Large intestine (tissue), 3 donors: ENCODE data around the gene MPP2. TPM values are rescaled to one million over a fixed set of nuclear protein-coding genes. Genes with fewer than 3 reads are reported as not detected.
"Not testable (repeated sequence)": the region's sequence is repeated elsewhere in the genome, so short reads cannot be mapped to it uniquely, and the experiment has no call there.

Experiments
- DNase-seq, 2 donors: peaks; one replicate each; pipeline versions ENCODE4 v3.0.0 to v3.0.0-alpha.2; 2013
- H3K27ac ChIP-seq: one replicate; pipeline ENCODE4 v1.5.1; 2013; ENCODE audit warnings: low read length
- H3K27me3 ChIP-seq: 2 replicates; pipeline ENCODE4 v1.6.1; 2013; ENCODE audit warnings: low read length; ENCODE audit not compliant: control insufficient read depth, insufficient read depth
- H3K36me3 ChIP-seq: 2 replicates; pipeline ENCODE4 v1.6.1; 2013; ENCODE audit warnings: low read length; ENCODE audit not compliant: control insufficient read depth, insufficient read depth
- H3K4me1 ChIP-seq: one replicate; pipeline ENCODE4 v1.6.1; 2013; ENCODE audit warnings: low read length; ENCODE audit not compliant: control insufficient read depth, insufficient read depth
- H3K4me3 ChIP-seq: one replicate; pipeline ENCODE4 v1.5.1; 2013; ENCODE audit warnings: low read length
- H3K9me3 ChIP-seq: one replicate; pipeline ENCODE4 v1.6.1; 2013; ENCODE audit warnings: mild to moderate bottlenecking, low read depth, low read length, moderate library complexity; ENCODE audit not compliant: control insufficient read depth
- WGBS: methylation state at CpG from one replicate; pipeline ENCODE4 v1.1.5; 2013; ENCODE audit warnings: low lambda C conversion rate; ENCODE audit not compliant: insufficient coverage; 5-methylcytosine and 5-hydroxymethylcytosine counted together
- polyA plus RNA-seq: library from polyadenylated mRNA; unstranded; fragments of 120-200 nt; gene quantifications from one replicate; pipeline ENCODE4 v1.2.1, GENCODE V29; 2013

Gene MPP2
- polyA plus RNA-seq, 1 donor = 3.4 TPM

DNA sequence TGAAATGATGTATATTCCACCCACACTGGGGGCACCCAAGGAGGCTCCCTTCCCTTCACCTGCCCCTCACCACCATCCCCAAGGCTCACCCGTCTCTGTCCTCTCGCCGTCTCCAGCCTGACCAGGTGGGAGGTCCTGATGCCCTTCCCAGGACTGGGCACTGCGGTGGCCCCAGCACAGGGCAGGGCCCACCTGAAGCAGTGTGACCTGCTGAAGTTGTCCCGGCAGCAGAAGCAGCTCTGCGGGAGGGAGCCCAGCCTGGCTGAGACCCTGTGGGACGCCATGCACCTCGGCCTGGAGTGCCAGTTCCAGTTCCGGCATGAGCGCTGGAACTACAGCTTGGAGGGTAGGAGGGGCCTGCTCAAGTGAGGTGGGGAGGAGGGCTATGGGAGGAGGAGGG lies 25.0 kb upstream of the MPP2 start:
- Histone ChIP-seq H3K9me3 (no peaks in the 10 kb centered on the region), H3K4me1 (peaks cover 36% of the 10 kb centered on the region), H3K27me3 (no peaks in the 10 kb centered on the region), H3K4me3 (no peak overlapping the region), H3K27ac (no peak overlapping the region), H3K36me3 (no peaks in the 10 kb centered on the region)
- no CpG with 5 or more reads among the region's 10 CpGs for WGBS
- no peak for DNase-seq

GRCh38 chr17:43931062-43931571 lies 23.8 kb upstream of the MPP2 start:
- Histone ChIP-seq H3K27ac (peak overlapping the region; percentile 33), H3K36me3 (no peaks in the 10 kb centered on the region), H3K4me3 (no peak overlapping the region), H3K4me1 (peaks cover 44% of the 10 kb centered on the region), H3K9me3 (no peaks in the 10 kb centered on the region), H3K27me3 (peaks cover 7% of the 10 kb centered on the region)
- DNase-seq = peak; percentile 84 to 91
- no CpG with 5 or more reads among the region's 5 CpGs for WGBS

- peaks cover 66% of the 10 kb centered on the region for H3K4me1 ChIP-seq
- peak overlapping the region; percentile 78 for H3K27ac ChIP-seq
- H3K27me3 ChIP-seq = peaks cover 7% of the 10 kb centered on the region
- WGBS = no CpG with 5 or more reads among the region's 1 CpG
- no peaks in the 10 kb centered on the region for H3K36me3 ChIP-seq
- no peak overlapping the region for H3K4me3 ChIP-seq
- peak; percentile 64 to 83 for DNase-seq
- H3K9me3 ChIP-seq = no peaks in the 10 kb centered on the region
Measured at GRCh38 chr17:43928609-43929008, 21.3 kb upstream of the MPP2 start.

DNA sequence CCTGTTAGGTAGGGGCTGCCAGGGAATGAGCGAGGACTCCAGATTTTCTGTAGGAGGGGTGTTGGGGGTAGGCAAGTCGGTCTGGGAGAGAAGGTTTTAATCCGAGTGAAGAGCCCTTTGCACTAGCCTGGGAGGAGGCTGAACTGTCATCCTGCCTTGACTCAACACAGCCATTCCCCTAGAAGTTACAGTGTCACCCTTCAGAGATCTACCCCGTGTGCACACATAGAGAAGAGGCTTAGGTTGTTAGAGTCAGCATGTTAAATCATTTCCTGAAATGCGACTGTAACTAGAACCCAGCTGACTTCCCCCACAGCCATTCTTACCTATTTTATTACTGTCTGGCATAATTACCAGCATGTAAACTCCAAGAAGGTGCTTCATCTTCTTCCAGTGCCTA lies 20.6 kb upstream of the MPP2 start:
- WGBS = no CpG with 5 or more reads among the region's 5 CpGs
- H3K27me3 ChIP-seq, H3K36me3 ChIP-seq, H3K9me3 ChIP-seq: not testable (repeated sequence)
- H3K27ac ChIP-seq = peak overlapping the region; percentile 78
- DNase-seq = peak in 1 of 2 donors; percentile 57
- H3K4me1 ChIP-seq = peaks cover 71% of the 10 kb centered on the region
- peak overlapping the region; percentile 43 for H3K4me3 ChIP-seq

DNA sequence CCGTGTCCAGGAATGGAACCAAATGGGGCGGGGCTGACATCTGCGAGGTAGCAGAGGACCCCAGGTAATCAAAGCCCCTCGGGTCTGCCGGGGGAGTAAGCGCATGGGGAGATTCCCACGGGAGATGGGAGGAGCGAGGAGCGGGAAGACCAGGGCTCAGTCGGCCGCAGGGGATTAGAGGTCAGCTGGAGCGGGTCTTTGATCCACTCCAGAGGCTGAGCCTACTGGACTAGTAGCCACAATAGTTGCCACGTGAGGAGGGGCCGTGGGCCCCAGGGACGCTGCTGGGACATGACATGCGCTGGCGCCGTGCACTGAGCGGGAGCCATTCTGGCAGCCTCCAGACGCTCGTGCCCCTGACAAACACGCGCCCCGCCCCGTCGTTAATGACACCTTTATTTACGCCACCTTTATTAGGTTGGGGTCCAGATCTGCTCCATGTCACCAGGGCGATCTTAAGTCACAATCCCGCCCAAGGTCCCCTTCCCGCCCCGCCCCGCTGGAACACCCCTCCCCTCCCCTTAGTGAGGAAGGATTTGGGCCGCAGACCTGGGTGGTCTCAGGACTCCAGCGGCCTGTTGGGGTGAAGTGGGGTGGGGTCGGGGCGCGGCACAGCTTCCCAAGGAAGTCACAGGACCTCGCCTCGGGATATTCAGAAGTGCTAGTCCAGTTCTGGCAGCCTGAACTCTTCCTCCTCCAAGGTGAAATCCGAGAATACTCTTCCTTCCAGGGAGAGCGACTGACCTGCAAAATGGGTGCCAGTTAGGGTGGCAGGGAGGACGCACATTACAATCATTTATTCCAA lies 19.9 kb upstream of the MPP2 start:
- DNase-seq = peak; percentile 72 to 85
- no CpG with 5 or more reads among the region's 42 CpGs for WGBS
- peaks cover 7% of the 10 kb centered on the region for H3K27me3 ChIP-seq
- H3K27ac ChIP-seq = peak overlapping the region; percentile 78
- H3K9me3 ChIP-seq = no peaks in the 10 kb centered on the region
- peaks cover 71% of the 10 kb centered on the region for H3K4me1 ChIP-seq
- H3K4me3 ChIP-seq = peak overlapping the region; percentile 43
- no peaks in the 10 kb centered on the region for H3K36me3 ChIP-seq

DNA sequence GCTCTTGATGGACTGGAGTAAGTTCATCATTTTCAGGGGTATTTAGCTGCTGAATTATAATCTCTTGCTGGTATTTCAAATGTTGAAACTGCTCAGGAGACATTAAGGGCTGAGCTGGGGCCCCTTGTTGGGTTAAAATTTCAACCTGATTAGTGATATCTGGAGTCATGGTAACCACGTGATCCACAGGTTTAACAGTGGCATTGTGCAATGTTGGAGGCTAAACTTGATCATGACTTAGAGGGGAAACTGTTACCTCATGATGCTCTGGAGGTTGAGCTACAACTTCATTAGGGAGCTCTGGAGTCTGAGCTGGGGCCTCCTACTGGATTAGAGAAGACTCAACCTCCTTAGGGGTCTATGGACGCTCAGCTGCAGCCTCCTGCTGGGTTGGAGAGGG lies 17.2 kb upstream of the MPP2 start:
- H3K36me3 ChIP-seq = no peaks in the 10 kb centered on the region
- H3K27ac ChIP-seq = peak overlapping the region; percentile 71
- peaks cover 53% of the 10 kb centered on the region for H3K4me1 ChIP-seq
- H3K27me3 ChIP-seq = peaks cover 7% of the 10 kb centered on the region
- no peaks in the 10 kb centered on the region for H3K9me3 ChIP-seq
- peak; percentile 75 to 90 for DNase-seq
- WGBS = no CpG with 5 or more reads among the region's 2 CpGs
- H3K4me3 ChIP-seq = no peak overlapping the region

- Histone ChIP-seq H3K4me1 (peaks cover 38% of the 10 kb centered on the region), H3K4me3 (no peak overlapping the region), H3K36me3 (no peaks in the 10 kb centered on the region), H3K27me3 (peaks cover 12% of the 10 kb centered on the region), H3K27ac (no peak overlapping the region), H3K9me3 (no peaks in the 10 kb centered on the region)
- DNase-seq = no peak
- WGBS = no CpG with 5 or more reads among the region's 10 CpGs
Measured at GRCh38 chr17:43920500-43921095, 13.3 kb upstream of the MPP2 start.

DNA sequence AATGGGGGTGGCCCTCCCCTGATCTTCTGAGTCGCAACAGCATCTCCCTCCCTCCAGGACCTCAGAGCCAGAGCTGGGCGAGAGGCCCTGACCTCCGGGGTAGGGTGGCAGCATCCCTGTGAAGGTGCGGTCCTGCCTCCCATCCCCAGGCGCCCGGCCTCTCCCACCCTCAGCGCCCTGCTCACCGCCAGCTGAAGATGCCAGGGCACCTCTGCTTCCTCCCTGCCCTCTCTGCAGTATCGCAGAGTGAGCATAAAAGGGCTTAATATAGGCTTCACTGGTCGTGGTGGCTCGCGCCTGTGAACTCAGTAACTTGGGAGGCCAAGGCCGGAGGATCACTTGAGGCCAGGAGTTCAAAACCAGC lies 10.7 kb upstream of the MPP2 start:
- Histone ChIP-seq H3K4me1 (peaks cover 15% of the 10 kb centered on the region), H3K36me3 (no peaks in the 10 kb centered on the region), H3K4me3 (no peak overlapping the region), H3K27ac (no peak overlapping the region), H3K27me3 (peaks cover 15% of the 10 kb centered on the region), H3K9me3 (no peaks in the 10 kb centered on the region)
- no CpG with 5 or more reads among the region's 13 CpGs for WGBS
- no peak for DNase-seq

- peaks cover 15% of the 10 kb centered on the region for H3K27me3 ChIP-seq
Measured at GRCh38 chr17:43917348-43918025, 10.2 kb upstream of the MPP2 start.

DNA sequence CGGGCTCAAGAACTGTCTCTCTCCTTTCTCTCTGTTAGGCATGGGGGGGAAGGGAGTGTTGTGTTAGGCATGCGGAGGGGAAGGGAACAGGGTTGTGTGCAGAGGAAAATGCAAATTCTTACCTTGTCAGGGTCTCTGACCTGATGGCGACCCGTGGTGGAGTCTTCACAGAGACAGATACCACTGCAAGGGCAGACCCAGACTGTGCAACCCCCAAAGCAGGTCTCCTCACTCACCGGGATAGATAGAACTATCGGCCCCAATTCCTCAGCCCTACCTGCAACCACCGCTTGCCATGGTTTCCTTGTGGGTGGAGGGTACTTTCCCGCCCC lies 9.6 kb upstream of the MPP2 start:
- Histone ChIP-seq H3K36me3 (no peaks in the 10 kb centered on the region), H3K9me3 (no peaks in the 10 kb centered on the region), H3K4me3 (no peak overlapping the region), H3K4me1 (peaks cover 15% of the 10 kb centered on the region), H3K27ac (no peak overlapping the region), H3K27me3 (peaks cover 15% of the 10 kb centered on the region)
- DNase-seq = no peak
- no CpG with 5 or more reads among the region's 8 CpGs for WGBS

More at GRCh38 chr17:43917348-43918025, 10.2 kb upstream of the MPP2 start:
- DNase-seq = peak in 1 of 2 donors; percentile 56
- H3K4me1 ChIP-seq = peaks cover 15% of the 10 kb centered on the region
- H3K27ac ChIP-seq = no peak overlapping the region
- H3K9me3 ChIP-seq = no peaks in the 10 kb centered on the region
- no CpG with 5 or more reads among the region's 43 CpGs for WGBS
- H3K4me3 ChIP-seq = peak overlapping the region; percentile 30
- H3K36me3 ChIP-seq = no peaks in the 10 kb centered on the region
